WERI-Rb-1 (cell line): ENCODE results near the gene LIMS2.

Experiments
- DNase-seq: peaks from one replicate; pipeline ENCODE4 v3.0.0-alpha.2; 2020
- H3K27ac ChIP-seq: fragments of 250-450 bp; sonication (Bioruptor Pico); 2 replicates; pipeline ENCODE4 v1.5.1; 2020; ENCODE audit warnings: mild to moderate bottlenecking, moderate library complexity
- H3K27me3 ChIP-seq: fragments of 250-450 bp; sonication (Bioruptor Pico); 2 replicates; pipeline ENCODE4 v1.5.1; 2021; ENCODE audit warnings: mild to moderate bottlenecking, low read depth, moderate library complexity; ENCODE audit not compliant: insufficient read depth, severe bottlenecking
- H3K36me3 ChIP-seq: fragments of 250-450 bp; sonication (Bioruptor Pico); 2 replicates; pipeline ENCODE4 v1.5.1; 2020; ENCODE audit warnings: mild to moderate bottlenecking, moderate library complexity
- H3K4me3 ChIP-seq: 2 replicates; pipeline ENCODE4 v1.5.1; 2011; ENCODE audit warnings: low read depth, mild to moderate bottlenecking, control low read depth, low read length
- H3K9me3 ChIP-seq: fragments of 250-450 bp; sonication (Bioruptor Pico); 2 replicates; pipeline ENCODE4 v1.5.1; 2021; ENCODE audit warnings: mild to moderate bottlenecking, moderate library complexity; ENCODE audit not compliant: severe bottlenecking
- CTCF ChIP-seq: IDR thresholded peaks from 2 replicates; pipeline ENCODE4 v1.5.1; 2011; ENCODE audit warnings: low read depth, mild to moderate bottlenecking, control low read depth, inconsistent platforms, low read length

Gene LIMS2

GRCh38 chr2:127680706-127681287 lies 5.5 kb upstream of the LIMS2 start:
- no peak overlapping the region for H3K27ac ChIP-seq
- H3K36me3 ChIP-seq: no peaks in the 10 kb centered on the region
- no peak for TF ChIP-seq CTCF
- H3K9me3 ChIP-seq: no peaks in the 10 kb centered on the region
- no peaks in the 10 kb centered on the region for H3K27me3 ChIP-seq
- no peak overlapping the region for H3K4me3 ChIP-seq
- DNase-seq: no peak

GRCh38 chr2:127679680-127680361 lies 4.5 kb upstream of the LIMS2 start:
- Histone ChIP-seq H3K27ac (no peak overlapping the region), H3K4me3 (no peak overlapping the region), H3K36me3 (no peaks in the 10 kb centered on the region), H3K9me3 (no peaks in the 10 kb centered on the region), H3K27me3 (no peaks in the 10 kb centered on the region)
- DNase-seq: no peak
- TF ChIP-seq CTCF: no peak

GRCh38 chr2:127678991-127679390 lies 3.7 kb upstream of the LIMS2 start:
- TF ChIP-seq CTCF: no peak
- Histone ChIP-seq H3K27me3 (no peaks in the 10 kb centered on the region), H3K27ac (no peak overlapping the region), H3K4me3 (no peak overlapping the region), H3K9me3 (no peaks in the 10 kb centered on the region), H3K36me3 (no peaks in the 10 kb centered on the region)
- DNase-seq: no peak

GRCh38 chr2:127678531-127678930 lies 3.2 kb upstream of the LIMS2 start:
- no peak for DNase-seq
- no peak overlapping the region for H3K4me3 ChIP-seq
- no peaks in the 10 kb centered on the region for H3K27me3 ChIP-seq
- no peaks in the 10 kb centered on the region for H3K36me3 ChIP-seq
- TF ChIP-seq CTCF: no peak
- H3K9me3 ChIP-seq: no peaks in the 10 kb centered on the region
- no peak overlapping the region for H3K27ac ChIP-seq

- no peak for DNase-seq
- H3K27me3 ChIP-seq: no peaks in the 10 kb centered on the region
- TF ChIP-seq CTCF: no peak
Observed at GRCh38 chr2:127676906-127677305, 1.6 kb upstream of the LIMS2 start.

More at GRCh38 chr2:127676906-127677305, 1.6 kb upstream of the LIMS2 start:
- Histone ChIP-seq H3K27ac (no peak overlapping the region), H3K36me3 (no peaks in the 10 kb centered on the region), H3K9me3 (no peaks in the 10 kb centered on the region), H3K4me3 (no peak overlapping the region)
